Ramos (cell line): ENCODE results near the gene ATP7B.
"Not testable (repeated sequence)": the region's sequence is repeated elsewhere in the genome, so short reads cannot be mapped to it uniquely, and the experiment has no call there.

Source experiments
- in situ Hi-C: fragments of 300-500 bp; cut with MboI; formaldehyde crosslinking; loops from one replicate; pipeline ENCODE4 v1.14.3; 2022; ENCODE audit warnings: low sequenced_read_pairs; ENCODE audit not compliant: unreplicated experiment

The ATP7B gene

GRCh38 chr13:52010890-52011631 is at the start of gene ATP7B:
ATP7B (minus strand) TSS chr13:52011450; CDS start chr13:52011337, 113 bp downstream.
- in situ Hi-C loops = no loop called here

DNA sequence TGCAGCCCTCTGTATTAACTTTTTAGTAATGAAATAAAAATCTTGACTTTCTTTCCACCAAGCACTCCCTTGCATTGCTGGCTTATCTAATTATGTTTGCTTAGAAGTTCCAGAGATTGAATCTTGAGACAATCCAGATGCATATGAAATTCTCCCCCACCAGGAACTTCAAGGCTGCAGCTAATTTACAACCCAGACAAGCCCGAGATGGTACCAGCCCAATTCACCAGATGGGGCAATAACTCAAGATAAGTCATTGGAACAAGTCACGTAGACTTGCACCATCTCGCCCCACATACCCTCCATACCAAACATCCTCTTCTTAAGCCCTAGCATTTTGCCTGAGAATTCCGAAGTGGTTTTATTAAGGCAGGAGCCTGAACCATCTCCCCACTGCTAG is 42.2 kb upstream of the ATP7B start:
- in situ Hi-C loops = no loop called here

GRCh38 chr13:52051400-52051799 is 40.1 kb upstream of the ATP7B start:
- in situ Hi-C loops = no loop called here

DNA sequence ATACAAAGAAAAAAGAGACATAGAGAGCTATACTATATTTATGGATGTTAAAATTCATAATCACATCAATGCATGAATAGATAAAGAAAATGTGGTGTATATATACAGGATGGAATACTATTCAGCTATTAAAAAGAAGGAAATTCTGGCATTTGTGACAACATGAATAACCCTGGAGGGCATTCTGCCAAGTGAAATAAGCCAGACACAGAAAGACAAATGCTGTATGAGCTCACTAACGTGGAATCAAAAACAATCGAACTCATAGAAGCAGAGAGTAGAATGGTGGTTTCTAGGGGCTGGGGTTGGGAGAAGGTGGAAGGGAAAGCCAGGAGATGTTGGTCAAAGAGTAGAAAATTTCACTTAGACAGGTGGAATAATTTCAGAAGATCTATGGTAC is 37.3 kb upstream of the ATP7B start:
- in situ Hi-C loops = no loop called here

GRCh38 chr13:52047463-52047862 is 36.2 kb upstream of the ATP7B start:
- in situ Hi-C loops = no loop called here

- in situ Hi-C loops = no loop called here
These were observed 32.4 kb upstream of the ATP7B start for GRCh38 chr13:52043675-52044074.

GRCh38 chr13:52036037-52036436 is 24.8 kb upstream of the ATP7B start:
- in situ Hi-C loops = no loop called here

DNA sequence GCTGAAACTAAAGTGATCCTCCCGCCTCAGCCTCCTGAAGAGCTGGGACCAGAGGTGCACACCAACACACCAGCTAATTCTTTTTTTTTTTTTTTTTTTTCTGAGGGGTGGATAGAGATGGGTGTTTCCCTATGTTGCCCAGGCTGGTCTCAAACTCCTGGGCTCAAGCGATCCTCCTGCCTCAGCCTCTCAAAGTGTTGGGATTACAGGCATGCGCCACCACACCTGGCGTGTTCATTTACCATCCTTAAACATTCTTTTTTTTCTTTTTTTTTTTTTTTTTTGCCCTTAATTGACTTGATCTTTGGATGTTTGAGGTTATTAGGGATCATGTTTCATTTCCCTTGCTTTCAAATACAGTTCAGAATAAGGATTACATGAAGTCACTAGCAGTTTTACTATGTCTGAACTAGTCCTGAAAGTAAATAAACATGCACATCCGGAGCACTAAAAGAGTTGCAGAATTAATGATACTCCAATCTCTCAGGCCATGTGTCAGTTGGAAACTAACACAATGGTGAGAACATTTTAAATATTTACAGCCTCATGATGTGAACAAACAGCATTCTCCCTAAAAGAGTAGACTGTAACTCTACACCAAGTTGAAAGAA is 23.5 kb upstream of the ATP7B start:
- in situ Hi-C loops = no loop called here

DNA sequence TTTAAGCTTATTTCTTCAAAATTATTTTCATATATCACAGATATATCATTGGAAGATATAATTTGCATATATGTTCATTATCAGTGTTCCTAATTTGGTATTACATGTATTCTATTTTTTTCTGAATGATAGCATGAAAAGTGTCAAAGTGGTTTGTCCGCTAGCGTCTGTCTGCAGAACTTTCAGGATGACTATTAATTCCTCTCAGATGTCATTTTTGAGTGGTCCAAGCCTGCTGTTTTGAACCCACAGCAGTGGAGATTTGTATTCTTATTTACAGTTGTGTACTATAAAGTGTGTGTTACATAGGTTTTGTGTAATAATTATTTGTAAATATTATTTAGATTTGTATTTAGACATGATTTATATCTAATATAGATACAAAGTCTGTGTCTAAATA is 21.8 kb upstream of the ATP7B start:
- in situ Hi-C loops = no loop called here

DNA sequence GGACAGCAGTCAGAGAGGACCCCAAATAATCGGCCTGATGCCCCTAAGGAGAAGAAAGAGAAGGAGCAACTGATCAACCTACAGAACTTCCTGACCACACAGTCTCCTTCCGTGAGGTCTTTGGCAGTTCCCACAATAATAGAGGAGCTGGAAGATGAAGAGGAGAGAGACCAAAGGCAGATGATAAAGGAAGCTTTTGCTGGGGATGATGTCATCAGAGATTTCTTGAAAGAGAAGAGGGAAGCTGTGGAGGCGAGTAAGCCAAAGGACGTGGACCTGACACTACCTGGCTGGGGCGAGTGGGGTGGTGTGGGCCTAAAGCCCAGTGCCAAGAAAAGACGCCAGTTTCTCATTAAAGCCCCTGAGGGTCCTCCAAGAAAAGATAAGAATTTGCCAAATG is 19.2 kb upstream of the ATP7B start:
- in situ Hi-C loops = not testable (repeated sequence)

DNA sequence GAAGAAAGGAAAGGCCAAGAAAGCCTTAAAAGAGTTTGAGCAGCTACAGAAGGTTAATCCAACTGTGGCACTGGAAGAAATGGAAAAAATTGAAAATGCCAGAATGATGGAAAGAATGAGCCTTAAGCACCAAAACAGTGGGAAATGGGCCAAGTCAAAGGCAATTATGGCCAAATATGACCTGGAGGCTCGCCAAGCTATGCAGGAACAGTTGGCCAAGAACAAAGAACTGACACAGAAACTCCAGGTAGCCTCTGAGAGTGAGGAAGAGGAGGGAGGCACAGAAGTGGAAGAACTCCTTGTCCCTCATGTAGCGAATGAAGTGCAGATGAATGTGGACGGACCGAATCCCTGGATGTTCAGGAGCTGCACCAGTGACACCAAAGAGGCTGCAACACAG is 18.3 kb upstream of the ATP7B start:
- in situ Hi-C loops = no loop called here

DNA sequence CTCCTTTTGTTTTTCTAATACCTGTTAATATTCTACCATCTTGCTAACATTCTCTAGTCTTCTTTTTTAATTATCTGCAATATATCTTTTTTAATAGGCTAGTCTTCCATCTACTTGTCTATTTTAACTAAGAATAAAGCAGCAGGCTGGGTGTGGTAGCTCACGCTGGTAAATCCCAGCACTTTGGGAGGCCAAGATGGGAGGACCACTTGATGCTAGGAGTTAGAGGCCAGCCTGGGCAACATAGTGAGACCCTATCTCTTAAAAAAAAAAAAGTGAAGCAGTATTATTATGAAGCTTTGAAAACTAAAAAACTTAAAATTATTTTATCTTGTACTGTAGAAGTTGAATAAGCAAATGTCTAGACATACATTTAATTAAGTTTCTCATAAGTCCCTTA is 16.6 kb upstream of the ATP7B start:
- in situ Hi-C loops = no loop called here

DNA sequence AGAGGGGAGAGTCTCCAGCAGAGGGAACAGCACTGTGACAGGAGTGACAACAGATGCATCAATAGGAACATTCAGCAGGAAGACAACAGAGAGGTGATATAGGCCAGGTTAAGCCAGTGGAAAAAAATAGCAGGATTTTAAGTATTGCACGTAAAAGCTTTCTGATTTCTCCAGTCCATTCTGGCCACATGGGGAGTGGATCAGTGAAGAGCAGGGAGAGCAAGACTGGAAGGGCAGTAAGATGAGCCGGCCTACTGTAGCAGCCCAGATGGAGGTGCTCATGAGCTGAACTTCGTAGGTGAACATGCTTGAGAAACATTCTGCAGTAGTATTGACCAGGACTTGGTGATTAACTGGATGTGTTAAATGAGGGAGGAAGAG is 15.0 kb upstream of the ATP7B start:
- in situ Hi-C loops = no loop called here

- in situ Hi-C loops = no loop called here
These were observed 14.4 kb upstream of the ATP7B start for GRCh38 chr13:52025475-52026245.

GRCh38 chr13:52024481-52024880 is 13.2 kb upstream of the ATP7B start, which contains the start of gene UTP14C:
UTP14C (plus strand) TSS chr13:52024691; CDS start chr13:52028805, 4,114 bp downstream.
- in situ Hi-C loops = no loop called here

- in situ Hi-C loops = no loop called here
These were observed 11.1 kb upstream of the ATP7B start for GRCh38 chr13:52022356-52022755.

DNA sequence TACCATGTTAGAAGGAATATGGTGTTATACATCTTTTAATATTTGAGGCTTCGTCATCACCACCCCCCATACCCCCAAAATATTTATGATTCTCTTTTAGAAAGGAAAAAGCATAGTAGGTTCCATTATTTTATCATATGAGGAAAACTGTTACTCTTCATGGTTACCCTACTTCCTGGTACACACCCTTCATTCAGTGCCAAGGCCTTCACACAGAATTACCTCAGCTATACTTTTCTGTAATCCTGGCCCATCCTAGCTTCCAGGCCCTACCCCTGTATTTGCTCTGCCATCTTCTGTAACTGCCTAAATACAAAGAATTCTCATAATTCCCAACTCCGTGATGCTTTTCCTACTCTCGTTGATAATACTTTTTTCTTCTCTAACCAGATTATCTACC is 8.9 kb upstream of the ATP7B start:
- in situ Hi-C loops = no loop called here

DNA sequence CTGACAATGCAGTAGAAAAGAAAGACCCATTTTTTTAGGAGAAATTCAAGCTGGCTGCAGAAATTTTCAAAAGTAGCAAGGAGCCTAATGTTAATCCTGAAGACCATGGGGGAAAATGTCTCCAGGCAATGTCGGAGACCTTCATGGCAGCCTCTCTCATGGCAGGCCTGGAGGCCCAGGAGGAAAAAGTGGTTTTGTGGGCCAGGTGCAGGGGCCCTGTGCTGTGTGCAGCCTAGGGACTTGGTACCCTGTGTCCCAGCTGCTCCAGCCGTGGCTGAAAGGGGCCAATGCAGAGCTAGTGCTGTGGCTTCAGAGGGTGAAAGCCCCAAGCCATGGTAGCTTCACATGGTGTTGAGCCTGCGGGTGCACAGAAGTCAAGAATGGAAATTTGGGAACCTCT is 5.0 kb upstream of the ATP7B start:
- in situ Hi-C loops = no loop called here

DNA sequence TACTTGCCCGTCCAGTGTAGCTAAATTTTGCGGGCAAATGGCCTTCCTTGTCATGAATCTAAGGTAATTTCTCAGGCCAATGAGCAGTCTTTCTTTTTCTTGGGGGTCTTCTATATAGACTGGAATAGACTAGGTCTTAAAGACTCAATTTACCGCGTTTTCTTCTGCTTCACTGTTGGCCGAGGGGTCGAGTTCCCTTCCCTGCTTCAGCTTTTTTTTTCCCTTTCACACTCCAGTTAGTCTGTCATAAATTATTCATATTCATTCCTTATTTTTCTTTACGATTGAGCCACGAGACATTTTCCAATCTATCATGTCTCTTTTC is 1.2 kb upstream of the ATP7B start:
- in situ Hi-C loops = no loop called here

- in situ Hi-C loops = no loop called here
These were observed 622 bp upstream of the ATP7B start, which contains the start of gene ALG11 for GRCh38 chr13:52011632-52012511. ALG11 (plus strand) TSS chr13:52012398; CDS start chr13:52012419, 21 bp downstream.
